Measurements from ENCODE around the gene AFAP1L1.

Gene AFAP1L1

DNA sequence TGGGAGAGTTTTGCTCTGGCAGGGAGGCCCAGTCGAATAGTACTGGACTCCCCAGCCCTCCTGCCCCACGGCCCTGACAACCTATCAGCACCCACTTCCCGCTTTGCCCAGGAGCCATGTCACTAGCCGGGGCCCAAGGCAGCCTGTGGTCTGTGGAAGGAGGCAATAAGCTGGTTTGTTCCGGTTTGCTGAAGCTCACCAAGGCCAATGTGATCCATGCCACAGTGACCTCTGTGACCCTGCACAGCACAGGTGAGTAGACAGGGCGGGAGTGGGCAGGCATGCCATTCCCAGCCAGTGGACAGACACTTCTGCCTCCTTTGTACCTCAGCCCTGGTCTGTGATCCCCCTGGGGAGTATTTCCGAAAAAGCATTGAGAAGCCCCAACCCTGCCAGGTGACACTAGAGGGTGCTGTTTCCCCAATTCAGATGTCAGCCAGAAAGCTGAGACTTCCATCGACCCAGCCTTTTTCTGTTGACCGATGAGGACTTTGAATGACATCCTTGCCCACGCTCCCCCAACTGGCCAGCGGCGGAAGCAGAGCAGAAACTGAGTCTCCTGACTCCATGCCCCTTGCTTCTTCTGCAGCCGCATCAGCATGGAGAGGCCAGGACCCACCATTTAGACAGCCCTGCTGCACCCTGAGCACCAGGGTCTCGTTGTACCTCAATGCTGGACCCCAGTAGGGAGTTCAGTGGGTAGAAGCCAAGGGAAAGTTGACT, 95.8 kb downstream of the AFAP1L1 start:
- H3K4me3 ChIP-seq (ENCODE audit: control insufficient read depth, low read depth, low read length): no peak overlapping the region
- TF ChIP-seq, protein P1, sequence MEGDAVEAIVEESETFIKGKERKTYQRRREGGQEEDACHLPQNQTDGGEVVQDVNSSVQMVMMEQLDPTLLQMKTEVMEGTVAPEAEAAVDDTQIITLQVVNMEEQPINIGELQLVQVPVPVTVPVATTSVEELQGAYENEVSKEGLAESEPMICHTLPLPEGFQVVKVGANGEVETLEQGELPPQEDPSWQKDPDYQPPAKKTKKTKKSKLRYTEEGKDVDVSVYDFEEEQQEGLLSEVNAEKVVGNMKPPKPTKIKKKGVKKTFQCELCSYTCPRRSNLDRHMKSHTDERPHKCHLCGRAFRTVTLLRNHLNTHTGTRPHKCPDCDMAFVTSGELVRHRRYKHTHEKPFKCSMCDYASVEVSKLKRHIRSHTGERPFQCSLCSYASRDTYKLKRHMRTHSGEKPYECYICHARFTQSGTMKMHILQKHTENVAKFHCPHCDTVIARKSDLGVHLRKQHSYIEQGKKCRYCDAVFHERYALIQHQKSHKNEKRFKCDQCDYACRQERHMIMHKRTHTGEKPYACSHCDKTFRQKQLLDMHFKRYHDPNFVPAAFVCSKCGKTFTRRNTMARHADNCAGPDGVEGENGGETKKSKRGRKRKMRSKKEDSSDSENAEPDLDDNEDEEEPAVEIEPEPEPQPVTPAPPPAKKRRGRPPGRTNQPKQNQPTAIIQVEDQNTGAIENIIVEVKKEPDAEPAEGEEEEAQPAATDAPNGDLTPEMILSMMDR (IDR thresholded peaks at IDR 0.05; ENCODE audit: control insufficient read depth, insufficient read depth, low read depth, low read length, missing control alignments): peak; percentile 91
- no peak for DNase-seq (ENCODE audit: low read depth)

DNA sequence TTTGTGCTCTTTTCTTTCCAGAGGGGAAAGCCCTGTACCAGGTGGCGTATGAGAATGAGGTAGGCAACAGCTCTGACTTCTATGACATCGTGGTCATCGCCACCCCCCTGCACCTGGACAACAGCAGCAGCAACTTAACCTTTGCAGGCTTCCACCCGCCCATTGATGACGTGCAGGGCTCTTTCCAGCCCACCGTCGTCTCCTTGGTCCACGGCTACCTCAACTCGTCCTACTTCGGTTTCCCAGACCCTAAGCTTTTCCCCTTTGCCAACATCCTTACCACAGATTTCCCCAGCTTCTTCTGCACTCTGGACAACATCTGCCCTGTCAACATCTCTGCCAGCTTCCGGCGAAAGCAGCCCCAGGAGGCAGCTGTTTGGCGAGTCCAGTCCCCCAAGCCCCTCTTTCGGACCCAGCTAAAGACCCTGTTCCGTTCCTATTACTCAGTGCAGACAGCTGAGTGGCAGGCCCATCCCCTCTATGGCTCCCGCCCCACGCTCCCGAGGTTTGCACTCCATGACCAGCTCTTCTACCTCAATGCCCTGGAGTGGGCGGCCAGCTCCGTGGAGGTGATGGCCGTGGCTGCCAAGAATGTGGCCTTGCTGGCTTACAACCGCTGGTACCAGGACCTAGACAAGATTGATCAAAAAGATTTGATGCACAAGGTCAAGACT, 96.5 kb downstream of the AFAP1L1 start:
- no peak for DNase-seq (ENCODE audit: low read depth)
- no peak overlapping the region for H3K4me3 ChIP-seq (ENCODE audit: control insufficient read depth, low read depth, low read length)
- TF ChIP-seq, protein P1 (IDR thresholded peaks at IDR 0.05; ENCODE audit: control insufficient read depth, insufficient read depth, low read depth, low read length, missing control alignments): no peak

DNA sequence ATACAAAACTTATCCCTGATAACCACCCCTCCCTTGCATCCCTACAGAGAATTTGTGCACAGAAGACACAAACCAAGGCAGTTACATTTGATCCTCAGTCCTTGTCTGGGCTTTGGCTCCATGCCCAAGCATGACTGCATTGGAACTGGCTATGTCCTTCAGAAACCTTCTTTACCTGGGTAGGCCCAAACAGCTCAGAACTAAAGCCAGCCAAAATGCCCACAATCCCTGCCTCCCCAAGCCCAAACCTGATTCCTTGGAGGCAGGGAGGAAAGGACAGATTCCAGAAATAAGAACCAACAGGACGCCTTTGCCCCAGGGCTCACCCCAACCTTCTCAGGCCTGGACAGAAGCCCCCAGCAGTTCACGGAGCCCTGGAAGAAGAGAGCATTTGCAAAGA, 99.2 kb downstream of the AFAP1L1 start:
- no peak for DNase-seq (ENCODE audit: low read depth)
- TF ChIP-seq, protein P1 (IDR thresholded peaks at IDR 0.05; ENCODE audit: control insufficient read depth, insufficient read depth, low read depth, low read length, missing control alignments): no peak
- H3K4me3 ChIP-seq (ENCODE audit: control insufficient read depth, low read depth, low read length): no peak overlapping the region

GRCh38 chr5:149371296-149371962, 99.8 kb downstream of the AFAP1L1 start:
- DNase-seq (ENCODE audit: low read depth): no peak

DNA sequence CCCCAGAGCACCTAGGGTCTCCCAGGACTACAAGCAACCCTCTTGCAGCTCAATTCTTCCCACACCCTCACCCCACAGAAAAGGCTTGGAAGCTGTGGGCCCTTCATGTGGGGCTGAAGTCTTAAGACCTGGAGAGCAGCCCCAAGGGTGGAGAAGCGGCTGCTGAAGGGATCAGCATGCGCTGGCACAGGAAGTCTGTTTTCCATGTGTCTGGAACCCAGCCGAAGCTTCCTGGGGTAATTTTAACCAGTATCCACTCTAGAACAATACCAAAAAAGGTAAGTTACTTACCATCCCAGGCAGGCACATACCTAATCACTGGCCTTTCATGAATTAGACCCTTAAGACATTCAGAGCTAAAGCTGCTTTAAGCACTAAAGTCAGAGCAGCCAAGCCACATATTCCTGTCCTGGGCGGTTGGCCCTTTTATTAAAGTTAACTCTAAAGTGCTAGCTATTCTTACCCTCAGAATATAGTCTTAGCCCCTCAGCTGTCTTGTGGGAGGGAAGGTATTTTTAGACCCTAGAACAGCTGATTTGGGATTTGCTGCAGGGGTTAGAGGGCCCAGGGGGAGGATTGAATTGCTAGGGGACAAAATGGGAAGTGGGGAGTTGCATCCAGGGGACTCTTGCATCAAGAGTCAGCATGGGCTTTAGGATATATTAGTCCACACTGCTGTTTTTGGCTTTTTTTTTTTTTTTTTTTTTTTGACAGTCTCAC, 100.6 kb downstream of the AFAP1L1 start:
- TF ChIP-seq, protein P1 (IDR thresholded peaks at IDR 0.05; ENCODE audit: control insufficient read depth, insufficient read depth, low read depth, low read length, missing control alignments): no peak
- no peak for DNase-seq (ENCODE audit: low read depth)
- no peak overlapping the region for H3K4me3 ChIP-seq (ENCODE audit: control insufficient read depth, low read depth, low read length)

More at GRCh38 chr5:149371296-149371962, 99.8 kb downstream of the AFAP1L1 start:
- no peak overlapping the region for H3K4me3 ChIP-seq (ENCODE audit: control insufficient read depth, low read depth, low read length)
- TF ChIP-seq, protein P1 (IDR thresholded peaks at IDR 0.05; ENCODE audit: control insufficient read depth, insufficient read depth, low read depth, low read length, missing control alignments): peak; percentile 88

DNA sequence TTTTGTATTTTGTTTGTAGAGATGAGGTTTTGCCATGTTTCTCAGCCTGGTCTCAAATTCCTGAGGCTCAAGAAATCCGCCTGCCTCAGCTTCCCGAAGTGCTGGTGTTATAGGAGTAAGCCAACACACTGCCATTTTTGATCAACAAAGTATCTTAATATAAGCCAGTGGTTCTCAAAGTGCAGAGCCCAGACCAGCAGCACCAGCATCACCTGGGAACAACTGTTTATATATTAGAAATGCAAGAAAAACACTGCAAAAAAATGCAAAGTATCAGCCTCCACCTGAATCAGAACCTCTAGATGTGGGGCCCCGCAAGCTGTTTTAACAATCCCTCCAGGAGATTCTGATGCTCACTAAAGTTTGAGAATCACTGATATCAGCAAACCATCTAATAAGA, 101.3 kb downstream of the AFAP1L1 start:
- H3K4me3 ChIP-seq (ENCODE audit: control insufficient read depth, low read depth, low read length): no peak overlapping the region
- TF ChIP-seq, protein P1 (IDR thresholded peaks at IDR 0.05; ENCODE audit: control insufficient read depth, insufficient read depth, low read depth, low read length, missing control alignments): no peak
- no peak for DNase-seq (ENCODE audit: low read depth)

Data from AG09309 (cell line).